IPS DF 19.7 (cell line): ENCODE measurements around the gene LOC101059915.

Experiments
- DNase-seq: peaks from one replicate; pipeline ENCODE4 v3.0.0-alpha.2; 2013; ENCODE audit warnings: low read depth, low spot score

Gene LOC101059915

GRCh38 chrX:71667328-71668247, at the start of gene LOC101059915:
Gene LOC101059915 (plus strand): TSS chrX:71667546.
- no peak for DNase-seq

GRCh38 chrX:71617742-71618141, 49.6 kb upstream of the LOC101059915 start:
- DNase-seq, result no peak

- no peak for DNase-seq
Measured at GRCh38 chrX:71618303-71618721, 49.0 kb upstream of the LOC101059915 start, which contains the start of gene CXCR3. Gene CXCR3 (minus strand): TSS chrX:71618511. CDS start chrX:71618449, 62 bp downstream.

- no peak for DNase-seq
Measured at GRCh38 chrX:71618787-71619186, 48.6 kb upstream of the LOC101059915 start.

GRCh38 chrX:71619193-71619592, 48.2 kb upstream of the LOC101059915 start:
- DNase-seq, result no peak

GRCh38 chrX:71619986-71620385, 47.4 kb upstream of the LOC101059915 start:
- no peak for DNase-seq

- no peak for DNase-seq
Measured at GRCh38 chrX:71621603-71622002, 45.7 kb upstream of the LOC101059915 start.

- DNase-seq, result no peak
Measured at GRCh38 chrX:71622032-71622575, 45.2 kb upstream of the LOC101059915 start.

- peak; percentile 25 for DNase-seq
Measured at GRCh38 chrX:71622576-71623450, 44.5 kb upstream of the LOC101059915 start.

GRCh38 chrX:71623714-71624113, 43.6 kb upstream of the LOC101059915 start:
- DNase-seq, result no peak

GRCh38 chrX:71625471-71625870, 41.9 kb upstream of the LOC101059915 start:
- no peak for DNase-seq

GRCh38 chrX:71626576-71626975, 40.8 kb upstream of the LOC101059915 start:
- no peak for DNase-seq

GRCh38 chrX:71627588-71628404, 39.5 kb upstream of the LOC101059915 start:
- no peak for DNase-seq

GRCh38 chrX:71629467-71629866, 37.9 kb upstream of the LOC101059915 start:
- no peak for DNase-seq

- no peak for DNase-seq
Measured at GRCh38 chrX:71632923-71633657, 34.3 kb upstream of the LOC101059915 start.

GRCh38 chrX:71634366-71634765, 33.0 kb upstream of the LOC101059915 start:
- DNase-seq, result no peak

GRCh38 chrX:71636438-71637252, 30.7 kb upstream of the LOC101059915 start:
- no peak for DNase-seq

GRCh38 chrX:71637253-71637618, 30.1 kb upstream of the LOC101059915 start:
- no peak for DNase-seq

- DNase-seq, result no peak
Measured at GRCh38 chrX:71637848-71638247, 29.5 kb upstream of the LOC101059915 start.

GRCh38 chrX:71638409-71638808, 28.9 kb upstream of the LOC101059915 start:
- DNase-seq, result no peak
